ENCODE measurements around the gene PIWIL4.
"Not testable (repeated sequence)": the region's sequence is repeated elsewhere in the genome, so short reads cannot be mapped to it uniquely, and the experiment has no call there.

Gene PIWIL4

DNA sequence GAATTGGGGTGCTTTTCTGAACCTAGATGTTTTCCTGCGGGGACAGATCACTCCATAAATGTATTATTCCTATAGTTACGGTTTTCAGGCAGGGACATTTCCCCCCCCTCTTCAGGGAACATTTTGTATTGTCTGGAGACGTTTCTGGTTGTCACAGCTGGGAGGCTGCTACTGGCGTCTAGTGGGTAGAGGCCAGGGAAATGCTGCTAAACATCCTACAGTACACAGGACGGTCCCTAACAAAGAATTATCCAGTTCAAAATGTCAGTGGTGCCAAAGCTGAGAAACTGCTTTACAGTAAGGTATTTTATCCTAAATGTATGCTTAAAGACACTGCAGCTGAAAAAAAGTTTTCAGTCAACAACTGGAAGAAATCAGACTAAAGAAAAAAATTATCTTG lies 19.4 kb downstream of the PIWIL4 start:
- DNase-seq, result no peak

DNA sequence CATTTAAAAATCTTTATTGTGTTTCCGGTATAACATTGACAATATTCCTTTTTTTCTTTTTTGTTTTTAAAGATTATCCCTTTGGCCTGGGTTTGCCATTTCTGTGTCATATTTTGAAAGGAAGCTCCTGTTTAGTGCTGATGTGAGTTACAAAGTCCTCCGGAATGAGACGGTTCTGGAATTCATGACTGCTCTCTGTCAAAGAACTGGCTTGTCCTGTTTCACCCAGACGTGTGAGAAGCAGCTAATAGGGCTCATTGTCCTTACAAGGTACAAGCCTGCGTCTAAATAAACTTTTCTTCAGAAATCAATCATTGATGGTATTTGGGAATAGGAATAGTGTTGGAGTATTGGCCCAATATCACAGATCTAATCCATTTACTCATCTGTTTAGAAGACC lies 19.8 kb downstream of the PIWIL4 start:
- DNase-seq, result no peak

DNA sequence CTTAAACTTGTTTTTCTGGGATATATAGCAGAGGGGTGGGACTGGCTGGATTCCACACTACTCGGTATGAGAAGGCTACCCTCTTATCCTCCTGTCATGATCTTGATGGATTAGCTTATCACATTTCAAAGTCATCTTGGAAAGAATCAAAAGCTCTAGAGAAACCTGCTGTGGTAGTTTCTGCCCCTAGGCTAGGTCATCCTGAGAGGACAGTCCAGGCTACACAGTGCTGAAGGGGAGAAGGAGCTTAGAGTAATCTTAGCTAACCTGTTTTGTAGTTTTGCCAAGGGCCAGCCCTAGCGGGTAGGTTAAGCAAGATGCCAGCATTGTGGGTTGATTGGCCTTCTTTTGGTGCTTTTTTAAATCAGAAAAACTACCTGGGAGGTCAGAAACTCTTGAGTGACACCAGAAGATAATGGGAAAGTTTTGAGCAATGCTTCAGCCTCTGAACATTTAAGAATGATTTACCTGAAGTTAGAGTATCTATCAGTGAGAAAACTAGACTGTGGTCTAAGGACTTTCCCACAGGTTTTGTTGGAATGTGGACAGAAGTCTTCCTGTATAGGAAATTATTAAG lies 21.3 kb downstream of the PIWIL4 start:
- DNase-seq, result no peak

- no peak for DNase-seq
Observed at GRCh38 chr11:94590352-94591041, 23.3 kb downstream of the PIWIL4 start.

DNA sequence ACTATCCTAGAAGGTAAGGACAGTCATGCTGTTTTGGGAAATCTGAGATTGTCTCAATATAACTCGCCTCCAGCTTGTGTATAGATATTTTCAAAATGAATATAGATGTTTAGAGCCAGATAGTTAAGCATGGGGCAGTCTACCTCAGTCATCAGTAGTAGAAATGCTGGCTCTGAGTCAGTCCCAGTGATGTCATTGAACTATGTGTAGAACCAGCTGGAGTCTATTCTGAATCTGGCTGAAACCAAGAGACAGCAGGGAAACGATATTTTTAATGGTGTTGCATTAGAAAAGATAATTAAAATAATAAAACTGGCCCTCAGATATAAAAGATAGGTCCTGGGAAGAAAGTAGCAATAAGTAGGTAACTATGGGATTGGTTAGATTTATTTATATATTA lies 25.9 kb downstream of the PIWIL4 start:
- no peak for DNase-seq

DNA sequence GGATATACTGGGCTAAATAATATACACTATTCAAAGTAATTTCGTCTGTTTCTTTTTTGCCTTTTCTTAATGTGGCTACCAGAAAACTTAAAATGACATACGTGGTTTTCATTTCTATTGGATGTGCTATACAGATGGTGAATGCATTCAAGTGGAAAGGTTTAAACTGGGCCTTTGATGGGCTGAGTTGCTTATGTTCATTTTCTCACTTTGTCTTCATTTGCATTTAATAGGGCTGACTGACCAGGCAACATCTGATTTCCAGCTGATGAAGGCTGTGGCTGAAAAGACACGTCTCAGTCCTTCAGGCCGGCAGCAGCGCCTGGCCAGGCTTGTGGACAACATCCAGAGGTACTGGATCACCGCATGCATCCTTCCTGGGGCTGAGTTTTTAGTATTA lies 27.9 kb downstream of the PIWIL4 start:
- no peak for DNase-seq

GRCh38 chr11:94597896-94598295 lies 30.7 kb downstream of the PIWIL4 start:
- DNase-seq, result no peak

DNA sequence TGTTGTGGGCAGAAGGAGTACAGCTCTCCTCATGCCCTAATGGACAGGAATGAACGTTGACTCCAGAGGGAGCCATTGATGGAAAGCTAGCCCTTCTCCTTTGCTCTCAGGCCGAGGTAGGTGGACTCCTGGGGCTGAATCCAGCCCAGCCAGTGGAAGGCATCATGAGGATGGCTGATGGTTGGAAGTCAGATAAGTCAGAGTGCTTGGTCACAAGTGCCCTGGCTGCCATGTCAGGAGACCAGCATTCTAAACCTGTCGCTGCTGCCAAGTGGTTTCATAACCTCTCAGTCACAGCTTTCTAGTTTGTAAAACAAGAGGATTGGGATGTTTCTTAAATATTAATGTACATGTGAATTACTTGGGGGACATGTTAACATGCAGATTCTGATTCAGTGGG lies 32.3 kb downstream of the PIWIL4 start:
- no peak for DNase-seq

- peak in 1 of 6 experiments; percentile 2 for DNase-seq
Observed at GRCh38 chr11:94602430-94603372, 35.5 kb downstream of the PIWIL4 start.

DNA sequence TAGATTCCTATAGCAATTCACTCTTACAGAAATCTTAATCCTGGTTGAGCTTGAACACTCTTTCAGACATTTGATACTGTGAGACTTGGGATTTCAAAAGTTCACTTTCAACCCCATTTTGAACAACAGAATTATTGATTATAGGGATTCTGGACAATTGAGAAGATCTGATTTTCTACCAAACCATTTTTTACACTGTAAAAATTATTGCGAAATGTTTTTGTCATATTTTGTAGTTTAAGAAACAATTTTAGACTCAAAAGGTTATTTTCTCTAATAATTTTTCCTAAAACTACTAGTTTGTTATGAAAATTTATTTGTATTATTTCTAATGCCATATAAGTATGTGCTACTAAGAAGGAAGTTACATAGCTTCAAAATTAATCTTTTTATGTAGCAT lies 36.4 kb downstream of the PIWIL4 start:
- no peak for DNase-seq

- no peak for DNase-seq
Observed at GRCh38 chr11:94604482-94604881, 37.3 kb downstream of the PIWIL4 start.

DNA sequence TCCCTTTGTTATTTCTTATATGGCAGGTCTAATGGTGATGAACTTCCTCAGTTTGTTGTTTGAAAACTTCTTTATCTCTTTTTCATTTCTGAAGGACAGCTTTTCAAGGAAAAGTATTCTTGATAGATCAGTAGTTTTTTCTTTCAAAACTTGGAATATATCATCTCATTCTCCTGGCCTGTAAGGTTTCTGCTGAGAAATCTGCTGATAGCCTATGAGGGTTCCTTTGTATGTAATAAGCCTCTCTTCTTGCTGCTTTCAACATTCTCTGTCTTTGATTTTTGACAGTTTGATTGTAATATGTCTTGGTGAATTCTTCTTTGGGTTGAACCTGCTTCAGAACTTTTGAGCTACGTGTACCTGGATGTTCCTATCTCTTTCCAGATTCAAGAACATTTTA lies 46.0 kb downstream of the PIWIL4 start:
- no peak for DNase-seq

GRCh38 chr11:94623120-94623735 lies 56.1 kb downstream of the PIWIL4 start:
- peak in 5 of 6 experiments; percentile 16 to 68 (median 32) for DNase-seq

DNA sequence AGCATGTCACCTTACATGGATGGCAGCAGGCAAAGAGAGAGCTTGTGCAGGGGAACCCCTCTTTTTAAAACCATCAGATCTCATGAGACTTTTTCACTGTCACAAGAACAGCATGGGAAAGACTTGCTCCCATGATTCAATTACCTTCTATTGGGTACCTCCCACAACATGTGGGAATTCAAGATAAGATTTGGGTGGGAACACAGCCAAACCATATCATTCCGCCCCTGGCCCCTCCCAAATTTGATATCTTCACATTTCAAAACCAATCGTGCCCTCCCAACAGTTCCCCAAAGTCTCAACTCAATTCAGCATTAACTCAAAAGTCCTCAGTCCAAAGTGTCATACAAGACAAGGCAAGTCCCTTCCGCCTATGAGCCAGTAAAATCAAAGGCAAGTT lies 58.3 kb downstream of the PIWIL4 start:
- DNase-seq, result not testable (repeated sequence)

DNA sequence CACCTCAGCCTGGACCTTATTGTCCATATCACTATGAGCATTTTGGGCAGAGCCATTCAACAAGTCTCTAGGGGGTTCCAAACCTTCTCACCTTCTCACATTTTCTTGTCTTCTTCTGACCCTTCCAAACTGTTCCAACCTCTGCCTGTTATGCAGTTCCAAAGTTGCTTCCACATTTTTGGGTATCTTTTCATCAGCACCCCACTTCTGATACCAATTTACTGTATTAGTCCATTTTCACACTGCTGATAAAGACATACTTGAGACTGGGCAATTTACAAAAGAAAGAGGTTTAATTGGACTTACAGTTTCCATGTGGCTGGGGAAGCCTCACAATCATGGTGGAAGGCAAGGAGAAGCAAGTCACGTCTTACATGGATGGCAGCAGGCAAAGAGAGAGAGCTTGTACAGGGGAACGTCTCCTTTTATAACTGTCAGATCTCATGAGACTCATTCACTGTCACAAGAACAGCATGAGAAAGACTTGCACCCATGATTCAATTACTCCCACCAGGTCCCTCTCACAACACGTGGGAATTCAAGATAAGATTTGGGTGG lies 59.9 kb downstream of the PIWIL4 start:
- DNase-seq, result not testable (repeated sequence)

DNA sequence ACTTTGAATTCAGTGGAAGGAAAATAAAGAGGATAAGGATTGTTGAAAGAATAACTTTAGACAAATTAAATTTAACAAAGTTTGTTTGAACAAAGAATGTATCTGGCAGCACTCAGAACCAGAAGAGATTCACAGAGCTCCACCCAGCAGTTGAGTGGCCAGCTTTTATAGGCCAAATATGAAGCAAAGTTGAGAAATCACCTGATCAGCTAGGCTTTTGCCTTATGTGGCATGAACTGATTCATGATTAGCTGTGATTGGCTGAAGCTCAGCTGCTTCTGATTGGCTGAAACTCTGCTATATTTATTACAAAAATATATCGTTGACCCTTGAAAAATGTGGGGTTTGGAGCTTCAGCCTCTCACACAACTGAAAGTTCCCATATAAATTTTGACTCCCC lies 62.6 kb downstream of the PIWIL4 start:
- DNase-seq, result no peak

GRCh38 chr11:94630221-94630620 lies 63.1 kb downstream of the PIWIL4 start:
- DNase-seq, result no peak

DNA sequence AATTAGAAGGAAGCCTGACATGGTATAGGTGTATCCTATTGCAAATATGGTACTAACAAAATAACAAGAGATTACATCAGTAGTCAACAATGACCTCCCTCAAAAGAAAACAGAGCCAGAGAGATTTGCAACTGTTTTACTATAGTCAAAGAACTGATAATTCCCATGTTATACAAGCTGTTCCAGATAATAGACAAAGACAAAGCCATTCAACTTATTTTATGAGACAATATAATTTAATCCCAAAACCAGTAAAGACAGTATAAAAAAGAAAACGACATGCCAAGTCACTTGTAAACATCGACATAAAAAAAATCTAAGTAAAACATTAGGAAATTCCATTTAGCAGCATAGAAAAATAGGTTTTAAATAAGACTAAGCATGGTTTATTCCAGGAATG lies 65.2 kb downstream of the PIWIL4 start:
- no peak for DNase-seq

DNA sequence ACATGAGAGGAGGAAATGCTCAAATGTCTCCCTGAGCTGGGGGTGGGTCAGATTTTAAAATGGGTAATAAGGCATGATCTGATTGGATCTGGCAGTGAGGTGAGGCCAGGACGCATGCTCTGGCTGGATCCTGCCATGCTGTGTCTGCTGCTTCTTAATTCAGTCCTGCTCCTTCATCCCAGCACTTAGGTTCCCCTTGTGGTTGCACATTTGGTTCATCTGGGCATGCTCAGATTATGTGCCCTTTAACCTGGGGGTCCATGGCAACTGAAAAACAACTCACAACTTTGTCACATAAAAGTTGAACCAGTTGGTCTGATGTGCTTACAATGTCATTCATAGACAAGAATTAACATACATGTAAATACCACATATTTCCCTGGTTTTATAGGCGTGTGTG lies 67.9 kb downstream of the PIWIL4 start:
- DNase-seq, result no peak

GRCh38 chr11:94636388-94636949 lies 69.3 kb downstream of the PIWIL4 start:
- no peak for DNase-seq

DNA sequence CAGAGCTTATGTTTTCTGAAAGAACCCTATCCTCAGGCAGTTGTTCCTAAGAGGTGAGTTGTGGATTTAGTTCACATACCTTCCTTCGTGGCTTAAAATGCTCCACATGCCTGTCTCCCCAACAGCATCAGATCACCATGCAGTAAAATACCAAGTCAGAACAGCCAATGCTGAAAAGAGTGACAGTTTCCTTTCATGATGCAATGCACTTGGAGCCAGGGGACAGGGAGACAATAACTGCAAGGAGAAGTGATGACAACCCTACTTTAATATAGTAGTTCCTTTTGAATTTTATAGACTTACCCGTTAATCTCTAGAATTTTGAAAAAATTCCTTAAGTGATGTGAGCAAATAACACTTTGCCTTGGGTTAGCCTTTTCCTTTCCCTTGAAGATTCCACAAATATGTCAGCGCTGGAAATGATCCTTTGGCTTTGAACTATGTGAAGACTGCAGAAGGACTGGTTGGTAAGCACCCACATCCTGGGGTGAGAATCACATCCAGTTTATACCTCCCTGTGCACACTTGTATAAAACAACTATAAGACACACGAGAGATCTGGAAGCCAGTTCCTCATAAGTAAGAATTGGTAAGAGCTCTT lies 71.2 kb downstream of the PIWIL4 start:
- DNase-seq, result no peak

DNA sequence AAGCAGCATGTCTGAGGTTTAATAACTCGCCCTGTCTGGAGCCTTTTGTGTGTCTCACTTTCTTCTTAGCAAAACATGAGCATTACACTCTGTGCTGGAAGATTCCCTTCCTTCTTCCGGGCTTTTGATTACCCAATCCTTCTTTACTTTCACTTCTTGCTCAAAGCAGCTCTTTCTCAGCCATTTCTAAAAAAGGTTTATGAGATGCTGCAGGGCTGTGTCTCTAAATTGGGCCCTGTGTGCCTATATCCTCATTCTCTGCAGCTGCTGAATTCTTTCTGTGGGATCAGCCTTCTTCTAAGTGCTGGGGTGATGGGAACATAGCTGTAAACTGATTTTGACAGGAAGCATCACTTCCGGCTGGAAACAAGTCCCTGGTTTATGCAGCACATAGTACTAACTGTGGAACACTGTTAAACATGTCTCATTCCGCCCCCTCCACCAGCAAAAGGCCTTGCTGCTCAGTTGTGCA lies 71.8 kb downstream of the PIWIL4 start:
- DNase-seq, result peak in 1 of 6 experiments; percentile 4

All from stimulated activated naive CD4-positive, alpha-beta T cell (primary cell).